ENCODE data around the gene KCNIP4. TPM values are rescaled to one million over a fixed set of nuclear protein-coding genes. Genes with fewer than 3 reads are reported as not detected.

KCNIP4 gene
- total and polyA plus RNA-seq, 2 donors from 2014 or later, result 9.8 to 43.9 TPM

GRCh38 chr4:20764366-20764992, 1184.1 kb downstream of the KCNIP4 start:
- intact Hi-C loops (cut with DNase I), result loop anchor here (10.0 kb wide), 1 partner anchor 710 kb away; no protein-coding TSS in a partner anchor
- no peaks in the 10 kb centered on the region for H3K9me3 ChIP-seq (ENCODE audit: control insufficient read depth in 2 of 3, insufficient read depth in 1 of 3, low read length in 3 of 3)
- FAIRE-seq, result no peak

GRCh38 chr4:20761826-20762225, 1186.7 kb downstream of the KCNIP4 start:
- H3K27me3 ChIP-seq (ENCODE audit: control insufficient read depth, insufficient read depth, low read length), result no peaks in the 10 kb centered on the region
- no peak overlapping the region for H3K4me3 ChIP-seq (ENCODE audit: low read length in 3 of 3)
- no peak overlapping the region for H3K27ac ChIP-seq (ENCODE audit: low read depth in 2 of 2, low read length in 2 of 2)
- H3K9ac ChIP-seq (ENCODE audit: low read length in 3 of 3), result no peak overlapping the region
- H3K36me3 ChIP-seq (ENCODE audit: control insufficient read depth in 2 of 3, insufficient read depth in 3 of 3, low read length in 3 of 3), result no peaks in the 10 kb centered on the region
- FAIRE-seq (no peak), DNase-seq (no peak)
- no peaks in the 10 kb centered on the region for H3K9me3 ChIP-seq (ENCODE audit: control insufficient read depth in 2 of 3, insufficient read depth in 1 of 3, low read length in 3 of 3)
- intact Hi-C loops (cut with DNase I), result loop anchor here (10.0 kb wide), 1 partner anchor 713 kb away; no protein-coding TSS in a partner anchor
- TF ChIP-seq CTCF (IDR thresholded peaks at IDR 0.05; ENCODE audit: borderline replicate concordance, extremely low read depth, insufficient read depth), result no peak
- H3K4me1 ChIP-seq (ENCODE audit: control insufficient read depth in 2 of 3, insufficient read depth in 2 of 3, low read depth in 1 of 3, low read length in 3 of 3), result no peaks in the 10 kb centered on the region

More at GRCh38 chr4:20764366-20764992, 1184.1 kb downstream of the KCNIP4 start:
- H3K9ac ChIP-seq (ENCODE audit: low read length in 3 of 3), result no peak overlapping the region
- no peak overlapping the region for H3K27ac ChIP-seq (ENCODE audit: low read depth in 2 of 2, low read length in 2 of 2)
- no peaks in the 10 kb centered on the region for H3K36me3 ChIP-seq (ENCODE audit: control insufficient read depth in 2 of 3, insufficient read depth in 3 of 3, low read length in 3 of 3)
- DNase-seq, result no peak
- no peak for TF ChIP-seq CTCF (IDR thresholded peaks at IDR 0.05; ENCODE audit: borderline replicate concordance, extremely low read depth, insufficient read depth)
- H3K4me3 ChIP-seq (ENCODE audit: low read length in 3 of 3), result no peak overlapping the region
- no peaks in the 10 kb centered on the region for H3K4me1 ChIP-seq (ENCODE audit: control insufficient read depth in 2 of 3, insufficient read depth in 2 of 3, low read depth in 1 of 3, low read length in 3 of 3)
- H3K27me3 ChIP-seq (ENCODE audit: control insufficient read depth, insufficient read depth, low read length), result no peaks in the 10 kb centered on the region

- Histone ChIP-seq H3K9me3 (ENCODE audit: control insufficient read depth in 2 of 3, insufficient read depth in 1 of 3, low read length in 3 of 3) (no peaks in the 10 kb centered on the region), H3K9ac (ENCODE audit: low read length in 3 of 3) (no peak overlapping the region), H3K27me3 (ENCODE audit: control insufficient read depth, insufficient read depth, low read length) (no peaks in the 10 kb centered on the region), H3K36me3 (ENCODE audit: control insufficient read depth in 2 of 3, insufficient read depth in 3 of 3, low read length in 3 of 3) (no peaks in the 10 kb centered on the region), H3K4me1 (ENCODE audit: control insufficient read depth in 2 of 3, insufficient read depth in 2 of 3, low read depth in 1 of 3, low read length in 3 of 3) (no peaks in the 10 kb centered on the region), H3K27ac (ENCODE audit: low read depth in 2 of 2, low read length in 2 of 2) (no peak overlapping the region), H3K4me3 (ENCODE audit: low read length in 3 of 3) (no peak overlapping the region)
- DNase-seq (no peak), FAIRE-seq (no peak)
- TF ChIP-seq CTCF (IDR thresholded peaks at IDR 0.05; ENCODE audit: borderline replicate concordance, extremely low read depth, insufficient read depth), result no peak
- intact Hi-C loops (cut with DNase I), result loop anchor here (10.0 kb wide), 1 partner anchor 713 kb away; no protein-coding TSS in a partner anchor
These were observed 1187.2 kb downstream of the KCNIP4 start for GRCh38 chr4:20761382-20761781.

All from kidney (tissue), 14 donors.